ENCODE results near the gene GSTCD.
"Not testable (repeated sequence)": the region's sequence is repeated elsewhere in the genome, so short reads cannot be mapped to it uniquely, and the experiment has no call there.

Gene GSTCD

GRCh38 chr4:105708181-105709080, at the start of gene GSTCD, which contains the start of gene INTS12:
Gene GSTCD (plus strand): TSS chr4:105708784. CDS start chr4:105717614, 8,830 bp downstream.
Gene INTS12 (minus strand): TSS chr4:105708689. CDS start chr4:105700005, 8,684 bp downstream.
- peak; percentile 76 for DNase-seq

- DNase-seq: no peak
These were observed 49.4 kb upstream of the GSTCD start for GRCh38 chr4:105659190-105659589.

GRCh38 chr4:105661028-105661427, 47.6 kb upstream of the GSTCD start:
- no peak for DNase-seq

GRCh38 chr4:105662935-105663675, 45.5 kb upstream of the GSTCD start:
- no peak for DNase-seq

GRCh38 chr4:105666693-105667092, 41.9 kb upstream of the GSTCD start:
- no peak for DNase-seq

- DNase-seq: no peak
These were observed 37.9 kb upstream of the GSTCD start for GRCh38 chr4:105670684-105671083.

- no peak for DNase-seq
These were observed 37.3 kb upstream of the GSTCD start for GRCh38 chr4:105671301-105671700.

GRCh38 chr4:105674011-105674410, 34.6 kb upstream of the GSTCD start:
- DNase-seq: no peak

GRCh38 chr4:105677709-105678108, 30.9 kb upstream of the GSTCD start:
- DNase-seq: no peak

- DNase-seq: no peak
These were observed 29.4 kb upstream of the GSTCD start for GRCh38 chr4:105679186-105679585.

GRCh38 chr4:105683038-105683437, 25.5 kb upstream of the GSTCD start:
- DNase-seq: no peak

GRCh38 chr4:105686571-105686970, 22.0 kb upstream of the GSTCD start:
- no peak for DNase-seq

- DNase-seq: not testable (repeated sequence)
These were observed 13.8 kb upstream of the GSTCD start for GRCh38 chr4:105694812-105695211.

GRCh38 chr4:105695832-105696231, 12.8 kb upstream of the GSTCD start:
- not testable (repeated sequence) for DNase-seq

GRCh38 chr4:105698607-105699006, 10.0 kb upstream of the GSTCD start:
- DNase-seq: no peak

GRCh38 chr4:105707782-105708180, 803 bp upstream of the GSTCD start:
- DNase-seq: no peak

GRCh38 chr4:105709081-105709450, 482 bp downstream of the GSTCD start:
- no peak for DNase-seq

GRCh38 chr4:105710012-105710600, 1.5 kb downstream of the GSTCD start:
- DNase-seq: no peak

GRCh38 chr4:105710678-105711077, 2.1 kb downstream of the GSTCD start:
- no peak for DNase-seq

- DNase-seq: no peak
These were observed 4.2 kb downstream of the GSTCD start for GRCh38 chr4:105712766-105713165.

- DNase-seq: no peak
These were observed 5.5 kb downstream of the GSTCD start for GRCh38 chr4:105714071-105714521.

GRCh38 chr4:105714932-105715331, 6.3 kb downstream of the GSTCD start:
- DNase-seq: no peak

GRCh38 chr4:105715692-105716278, 7.2 kb downstream of the GSTCD start:
- DNase-seq: peak; percentile 7

Data from DMS153 (cell line).